Hepatic stellate cell (primary cell): ENCODE results near the gene KCNJ2.

Source experiments
- DNase-seq: peaks from one replicate; pipeline ENCODE4 v3.0.0; 2011; ENCODE audit warnings: low spot score

KCNJ2 gene

GRCh38 chr17:70205401-70205800, 36.1 kb downstream of the KCNJ2 start:
- no peak for DNase-seq

- no peak for DNase-seq
These were observed 37.2 kb downstream of the KCNJ2 start for GRCh38 chr17:70206361-70207010.

- DNase-seq = no peak
These were observed 37.9 kb downstream of the KCNJ2 start for GRCh38 chr17:70207184-70207583.

GRCh38 chr17:70208080-70208794, 38.9 kb downstream of the KCNJ2 start:
- no peak for DNase-seq

- no peak for DNase-seq
These were observed 39.7 kb downstream of the KCNJ2 start for GRCh38 chr17:70208825-70209555.

- DNase-seq = no peak
These were observed 46.3 kb downstream of the KCNJ2 start for GRCh38 chr17:70215656-70216055.

GRCh38 chr17:70217571-70217970, 48.2 kb downstream of the KCNJ2 start:
- DNase-seq = no peak

GRCh38 chr17:70225276-70225675, 55.9 kb downstream of the KCNJ2 start:
- DNase-seq = no peak
